Colonic mucosa (tissue), 4 donors: ENCODE data around the gene VAC14. TPM values are rescaled to one million over a fixed set of nuclear protein-coding genes. Genes with fewer than 3 reads are reported as not detected.
"Not testable (repeated sequence)": the region's sequence is repeated elsewhere in the genome, so short reads cannot be mapped to it uniquely, and the experiment has no call there.

ENCODE experiments used
- DNase-seq: peaks from one replicate; pipeline ENCODE4 v3.0.0-alpha.2; 2020
- H3K27ac ChIP-seq: fragments of 200-600 bp; one replicate; pipeline ENCODE4 v1.8.0; 2021
- H3K27me3 ChIP-seq: fragments of 200-600 bp; one replicate; pipeline ENCODE4 v1.8.0; 2021
- H3K36me3 ChIP-seq: fragments of 200-600 bp; one replicate; pipeline ENCODE4 v1.8.0; 2021
- H3K4me1 ChIP-seq: fragments of 200-600 bp; one replicate; pipeline ENCODE4 v1.8.0; 2021; ENCODE audit warnings: mild to moderate bottlenecking
- H3K4me3 ChIP-seq: fragments of 200-600 bp; one replicate; pipeline ENCODE4 v1.8.0; 2021
- H3K9ac ChIP-seq, 2 donors: one replicate each; pipeline ENCODE4 v1.7.0; 2013; ENCODE audit warnings: control low read depth in 2 of 2, low read depth in 2 of 2, low read length in 2 of 2
- H3K9me3 ChIP-seq: fragments of 200-600 bp; one replicate; pipeline ENCODE4 v1.8.0; 2021
- intact Hi-C: fragments of 100-400 bp; cut with DNase I; formaldehyde crosslinking; loops from one replicate; pipeline ENCODE4 v1.14.1; 2022
- total RNA-seq, 2 donors: library from RNA; stranded (reverse); fragmentation: NEBNext Ultra II Directional in 1 of 2; extraction: Animal tissue kit (Norgen Biotek cat#: 25700) in 1 of 2; gene quantifications; one replicate each; pipeline ENCODE4 v1.2.1, GENCODE V29; 2021
- TF ChIP-seq, protein P1 (sequence below): fragments of 200-600 bp; IDR thresholded peaks from one replicate; pipeline ENCODE4 v1.8.0; 2022; ENCODE audit warnings: antibody characterized with exemption, mild to moderate bottlenecking
- donor health status: healthy.
- donor health status: DM: no; HTN: no; CAD: no.
- donor health status: DM: no; HTN: no; CAD: no.

Gene VAC14
- total RNA-seq, 2 donors from 2014 or later: 20.7 to 41.8 TPM

DNA sequence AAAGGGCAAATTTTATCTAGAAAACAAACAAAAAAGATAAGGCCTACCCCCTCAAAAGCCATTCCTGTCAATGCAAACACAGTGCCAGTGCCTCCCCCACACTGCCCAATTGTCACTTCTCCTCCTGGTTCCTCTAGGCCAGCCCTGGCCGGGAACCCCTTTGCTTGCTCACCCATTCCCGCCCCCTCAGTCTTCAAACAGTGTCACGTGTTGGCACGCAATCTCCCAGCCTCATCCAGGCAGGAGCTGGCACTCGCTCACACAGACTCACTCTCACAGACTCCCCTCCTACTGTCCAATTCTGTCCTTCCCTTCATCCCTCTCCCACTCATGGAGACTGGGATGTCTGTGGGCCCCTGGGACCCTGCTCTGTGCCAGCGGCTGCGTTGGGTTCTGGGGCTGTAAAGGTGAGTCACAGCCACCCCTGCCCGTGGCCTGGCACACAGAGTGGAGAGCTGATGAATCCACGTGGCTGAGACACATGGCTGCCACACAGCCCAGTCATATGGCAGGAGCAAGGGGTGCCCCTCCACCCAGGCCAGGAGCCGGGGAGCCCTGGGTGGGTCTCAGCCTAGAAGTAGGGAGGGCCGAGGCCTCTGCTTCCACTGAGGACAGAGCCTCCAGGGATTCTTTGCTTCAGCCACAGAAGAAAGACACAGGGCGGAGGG, 54.8 kb downstream of the VAC14 start:
- Histone ChIP-seq H3K4me3 (no peak overlapping the region), H3K9ac (peak overlapping the region; percentile 41 to 66), H3K36me3 (no peaks in the 10 kb centered on the region), H3K27ac (peak overlapping the region; percentile 85), H3K4me1 (peaks cover 31% of the 10 kb centered on the region), H3K27me3 (no peaks in the 10 kb centered on the region), H3K9me3 (no peaks in the 10 kb centered on the region)
- TF ChIP-seq, protein P1, sequence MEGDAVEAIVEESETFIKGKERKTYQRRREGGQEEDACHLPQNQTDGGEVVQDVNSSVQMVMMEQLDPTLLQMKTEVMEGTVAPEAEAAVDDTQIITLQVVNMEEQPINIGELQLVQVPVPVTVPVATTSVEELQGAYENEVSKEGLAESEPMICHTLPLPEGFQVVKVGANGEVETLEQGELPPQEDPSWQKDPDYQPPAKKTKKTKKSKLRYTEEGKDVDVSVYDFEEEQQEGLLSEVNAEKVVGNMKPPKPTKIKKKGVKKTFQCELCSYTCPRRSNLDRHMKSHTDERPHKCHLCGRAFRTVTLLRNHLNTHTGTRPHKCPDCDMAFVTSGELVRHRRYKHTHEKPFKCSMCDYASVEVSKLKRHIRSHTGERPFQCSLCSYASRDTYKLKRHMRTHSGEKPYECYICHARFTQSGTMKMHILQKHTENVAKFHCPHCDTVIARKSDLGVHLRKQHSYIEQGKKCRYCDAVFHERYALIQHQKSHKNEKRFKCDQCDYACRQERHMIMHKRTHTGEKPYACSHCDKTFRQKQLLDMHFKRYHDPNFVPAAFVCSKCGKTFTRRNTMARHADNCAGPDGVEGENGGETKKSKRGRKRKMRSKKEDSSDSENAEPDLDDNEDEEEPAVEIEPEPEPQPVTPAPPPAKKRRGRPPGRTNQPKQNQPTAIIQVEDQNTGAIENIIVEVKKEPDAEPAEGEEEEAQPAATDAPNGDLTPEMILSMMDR: no peak
- intact Hi-C loops: no loop called here
- peak; percentile 69 for DNase-seq

DNA sequence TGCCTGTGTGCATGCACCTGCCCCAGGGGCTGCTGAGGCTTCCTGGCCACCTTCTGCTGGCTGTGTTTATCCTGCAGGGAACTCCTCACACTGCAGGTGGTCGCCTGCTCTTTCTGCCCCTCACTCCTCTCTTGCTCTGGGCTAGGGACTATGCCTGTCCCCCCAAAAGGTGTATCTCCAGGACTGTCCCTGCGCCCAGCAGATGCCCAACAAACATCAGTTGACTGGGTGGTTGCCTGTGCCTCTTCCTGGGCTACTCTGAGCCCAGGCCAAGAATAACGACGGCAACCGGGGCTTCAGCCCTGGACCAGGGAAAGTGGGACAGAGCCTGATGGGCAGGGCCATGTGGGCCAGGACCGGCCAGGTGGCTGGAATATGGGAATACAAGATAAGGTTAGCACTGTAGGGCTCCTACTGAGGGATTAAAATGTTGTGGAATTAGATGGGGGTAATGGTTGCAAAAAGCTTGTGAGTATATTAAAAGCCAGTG, 55.4 kb downstream of the VAC14 start:
- peaks cover 30% of the 10 kb centered on the region for H3K4me1 ChIP-seq
- intact Hi-C loops: no loop called here
- TF ChIP-seq, protein P1: no peak
- H3K36me3 ChIP-seq: no peaks in the 10 kb centered on the region
- no peaks in the 10 kb centered on the region for H3K27me3 ChIP-seq
- no peak overlapping the region for H3K9ac ChIP-seq
- no peak overlapping the region for H3K4me3 ChIP-seq
- no peak for DNase-seq
- H3K9me3 ChIP-seq: no peaks in the 10 kb centered on the region
- peak overlapping the region; percentile 85 for H3K27ac ChIP-seq

DNA sequence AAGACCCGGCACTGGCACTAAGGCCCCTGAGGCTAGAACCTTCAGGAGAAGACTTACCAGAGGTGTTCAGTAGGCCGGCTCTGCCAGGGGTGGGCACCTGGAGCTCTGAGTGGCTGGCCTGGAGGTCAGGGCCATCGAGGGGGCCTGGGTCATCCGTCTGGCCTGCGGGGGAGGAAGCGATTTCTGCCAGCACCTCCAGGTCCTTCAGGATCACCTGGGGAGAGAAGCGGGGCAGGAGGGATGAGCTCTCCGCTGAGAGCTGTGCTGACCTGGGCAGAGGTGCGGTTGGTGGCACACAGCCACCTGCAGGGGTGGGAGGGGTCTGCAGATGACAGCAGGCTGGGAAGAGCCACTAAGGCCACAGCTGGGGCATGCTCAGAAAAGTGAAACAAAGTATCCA, 56.6 kb downstream of the VAC14 start:
- no peak overlapping the region for H3K9ac ChIP-seq
- H3K4me1 ChIP-seq: peaks cover 22% of the 10 kb centered on the region
- no peaks in the 10 kb centered on the region for H3K36me3 ChIP-seq
- H3K27ac ChIP-seq: no peak overlapping the region
- no peaks in the 10 kb centered on the region for H3K9me3 ChIP-seq
- no peak for DNase-seq
- H3K27me3 ChIP-seq: no peaks in the 10 kb centered on the region
- TF ChIP-seq, protein P1: no peak
- intact Hi-C loops: no loop called here
- no peak overlapping the region for H3K4me3 ChIP-seq

DNA sequence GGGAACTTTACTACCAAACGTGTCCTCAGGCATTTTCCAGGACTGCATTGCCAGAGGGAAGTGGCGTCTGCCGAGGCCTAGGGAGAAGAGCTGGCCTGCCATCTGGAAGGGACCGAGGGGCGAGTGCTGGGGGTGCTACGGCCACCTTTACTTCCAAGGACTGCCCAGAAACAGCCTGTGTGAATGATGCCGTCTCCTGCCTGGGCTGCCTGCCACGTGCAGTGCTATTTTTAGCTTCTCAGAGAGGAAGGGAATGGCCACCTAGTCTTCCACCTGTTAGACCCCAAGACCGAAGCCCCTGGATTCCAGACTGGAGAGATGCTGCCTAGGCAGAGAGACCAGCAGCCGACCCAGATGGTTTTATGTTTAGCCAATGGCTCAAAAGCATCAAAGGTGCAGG, 57.2 kb downstream of the VAC14 start:
- intact Hi-C loops: no loop called here
- DNase-seq: no peak
- H3K27ac ChIP-seq: no peak overlapping the region

DNA sequence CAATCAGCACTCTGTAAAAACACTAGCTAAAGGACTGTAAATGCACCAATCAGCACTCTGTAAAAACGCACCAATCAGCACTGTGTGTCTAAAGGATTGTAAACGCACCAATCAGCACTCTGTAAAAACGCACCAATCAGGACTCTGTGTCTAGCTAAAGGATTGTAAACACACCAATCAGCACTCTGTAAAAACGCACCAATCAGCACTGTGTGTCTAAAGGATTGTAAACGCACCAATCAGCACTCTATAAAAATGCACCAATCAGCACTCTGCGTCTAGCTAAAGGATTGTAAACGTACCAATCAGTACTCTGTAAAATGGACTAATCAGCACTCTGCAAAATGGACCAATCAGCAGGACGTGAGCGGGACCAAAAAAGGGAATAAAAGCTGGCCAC, 58.0 kb downstream of the VAC14 start:
- H3K9ac ChIP-seq, DNase-seq, H3K27me3 ChIP-seq, H3K36me3 ChIP-seq, H3K4me3 ChIP-seq, intact Hi-C loops, H3K9me3 ChIP-seq, H3K27ac ChIP-seq: not testable (repeated sequence)
- H3K4me1 ChIP-seq: peaks cover 19% of the 10 kb centered on the region

More for the DNA sequence above, 57.2 kb downstream of the VAC14 start:
- no peak overlapping the region for H3K9ac ChIP-seq
- H3K27me3 ChIP-seq: no peaks in the 10 kb centered on the region
- no peaks in the 10 kb centered on the region for H3K9me3 ChIP-seq
- H3K4me1 ChIP-seq: peaks cover 18% of the 10 kb centered on the region
- H3K4me3 ChIP-seq: no peak overlapping the region
- TF ChIP-seq, protein P1: no peak
- H3K36me3 ChIP-seq: no peaks in the 10 kb centered on the region

DNA sequence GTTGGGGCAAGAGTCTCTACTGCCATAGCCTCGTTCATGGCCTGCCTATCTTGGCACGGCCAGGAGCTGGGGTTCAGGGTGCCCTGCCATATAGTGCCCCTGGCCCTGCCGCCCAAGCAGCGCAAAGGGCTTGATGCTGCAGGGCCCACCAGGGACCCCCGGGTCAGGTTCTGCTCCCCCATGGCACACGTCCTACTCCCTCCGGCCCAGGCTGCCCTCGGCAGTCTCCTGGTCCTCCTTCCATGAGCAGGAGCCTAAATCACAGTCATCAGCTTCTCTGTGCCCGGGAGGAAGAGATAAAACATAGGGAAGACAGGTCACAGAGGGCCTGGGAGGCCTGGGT, 59.2 kb downstream of the VAC14 start:
- TF ChIP-seq, protein P1: no peak
- intact Hi-C loops: no loop called here
- Histone ChIP-seq H3K4me3 (no peak overlapping the region), H3K27ac (no peak overlapping the region), H3K4me1 (peaks cover 12% of the 10 kb centered on the region), H3K27me3 (no peaks in the 10 kb centered on the region), H3K9me3 (no peaks in the 10 kb centered on the region), H3K36me3 (no peaks in the 10 kb centered on the region), H3K9ac (no peak overlapping the region)
- no peak for DNase-seq
